Measurements from ENCODE around the gene HGFAC. TPM values are rescaled to one million over a fixed set of nuclear protein-coding genes. Genes with fewer than 3 reads are reported as not detected.
"Not testable (repeated sequence)": the region's sequence is repeated elsewhere in the genome, so short reads cannot be mapped to it uniquely, and the experiment has no call there.

The HGFAC gene
- total RNA-seq, 1 experiment from 2014 or later: 0.53 TPM

DNA sequence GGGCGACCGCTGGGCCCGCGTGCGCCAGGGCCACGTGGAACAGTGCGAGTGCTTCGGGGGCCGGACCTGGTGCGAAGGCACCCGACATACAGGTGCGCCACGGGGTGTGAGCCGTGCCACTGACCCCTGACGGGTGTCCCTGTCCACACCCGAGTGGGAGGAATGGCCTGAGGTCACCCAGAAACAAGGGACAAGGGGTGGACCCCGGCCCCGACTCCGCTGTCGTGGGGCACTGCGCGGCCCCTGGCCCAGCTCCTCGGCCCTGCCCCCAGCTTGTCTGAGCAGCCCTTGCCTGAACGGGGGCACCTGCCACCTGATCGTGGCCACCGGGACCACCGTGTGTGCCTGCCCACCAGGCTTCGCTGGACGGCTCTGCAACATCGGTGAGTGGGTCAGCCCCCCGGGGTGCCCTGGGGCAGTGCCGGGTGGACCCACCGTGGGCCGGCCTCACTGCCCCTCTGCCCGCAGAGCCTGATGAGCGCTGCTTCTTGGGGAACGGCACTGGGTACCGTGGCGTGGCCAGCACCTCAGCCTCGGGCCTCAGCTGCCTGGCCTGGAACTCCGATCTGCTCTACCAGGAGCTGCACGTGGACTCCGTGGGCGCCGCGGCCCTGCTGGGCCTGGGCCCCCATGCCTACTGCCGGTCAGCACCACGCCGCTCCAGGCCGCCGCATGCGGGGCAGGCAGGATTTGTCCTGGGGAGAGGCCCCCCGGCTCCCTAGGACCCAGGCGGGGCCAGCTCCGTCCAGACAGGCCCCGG, 2.8 kb downstream of the HGFAC start:
- Histone ChIP-seq H3K9me3 (no peaks in the 10 kb centered on the region), H3K27me3 (no peaks in the 10 kb centered on the region), H3K4me3 (no peak overlapping the region), H3K36me3 (no peaks in the 10 kb centered on the region)
- no peak for DNase-seq

DNA sequence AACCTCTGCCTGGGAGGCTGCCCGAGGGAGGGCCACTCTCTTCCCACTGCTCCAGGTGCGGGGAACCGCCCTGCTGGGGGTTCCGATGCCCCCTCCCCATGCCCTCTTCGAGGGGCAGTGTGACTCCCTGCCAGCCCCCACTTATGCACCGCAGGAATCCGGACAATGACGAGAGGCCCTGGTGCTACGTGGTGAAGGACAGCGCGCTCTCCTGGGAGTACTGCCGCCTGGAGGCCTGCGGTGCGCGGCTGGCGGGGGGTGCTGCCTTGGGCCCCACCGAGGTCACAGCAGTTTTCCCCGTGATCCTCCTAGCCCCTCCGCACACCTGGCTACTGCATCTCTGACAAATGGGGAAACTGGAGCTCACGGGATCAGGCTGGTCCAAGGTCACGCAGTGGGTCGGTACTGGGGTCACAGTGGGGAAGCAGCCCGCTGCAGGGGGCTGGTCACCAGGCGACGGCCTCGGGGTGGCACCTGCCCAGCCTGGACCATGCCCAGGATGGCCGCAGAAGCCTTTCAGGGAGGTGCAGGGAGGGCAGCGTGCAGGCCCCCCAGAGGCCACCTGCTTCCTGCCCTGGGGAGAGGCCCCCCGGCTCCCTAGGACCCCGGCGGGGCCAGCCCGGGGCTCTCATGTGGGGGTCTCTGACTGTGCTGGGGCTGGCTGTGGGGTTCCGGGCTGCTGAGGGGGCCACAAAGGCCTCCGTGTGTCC, 3.5 kb downstream of the HGFAC start:
- DNase-seq: no peak
- Histone ChIP-seq H3K9me3 (no peaks in the 10 kb centered on the region), H3K27me3 (no peaks in the 10 kb centered on the region)

DNA sequence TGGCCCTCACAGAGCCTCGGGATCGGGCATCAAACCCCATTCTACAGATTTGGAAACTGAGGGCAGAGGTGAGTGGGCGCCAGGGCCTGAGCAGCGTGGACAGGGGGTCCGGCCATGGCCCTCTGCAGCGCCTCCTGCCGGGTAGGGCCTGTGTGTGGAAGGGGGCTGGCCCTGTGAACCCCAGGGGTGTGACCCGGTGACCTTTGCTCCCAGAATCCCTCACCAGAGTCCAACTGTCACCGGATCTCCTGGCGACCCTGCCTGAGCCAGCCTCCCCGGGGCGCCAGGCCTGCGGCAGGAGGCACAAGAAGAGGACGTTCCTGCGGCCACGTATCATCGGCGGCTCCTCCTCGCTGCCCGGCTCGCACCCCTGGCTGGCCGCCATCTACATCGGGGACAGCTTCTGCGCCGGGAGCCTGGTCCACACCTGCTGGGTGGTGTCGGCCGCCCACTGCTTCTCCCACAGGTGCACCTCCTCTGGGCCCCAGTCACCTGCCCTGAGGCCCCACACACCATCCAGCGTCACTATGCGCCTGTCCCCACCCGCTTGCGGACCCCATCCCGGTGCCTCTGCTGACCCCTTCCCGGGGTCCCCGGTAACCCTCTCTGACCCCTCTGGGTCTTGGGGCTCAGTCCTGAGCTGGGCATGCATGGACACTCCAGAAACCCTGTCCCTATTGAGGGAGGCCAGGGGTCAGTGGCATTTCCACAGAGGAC, 4.2 kb downstream of the HGFAC start:
- Histone ChIP-seq H3K36me3 (no peaks in the 10 kb centered on the region), H3K9me3 (no peaks in the 10 kb centered on the region), H3K4me3 (no peak overlapping the region), H3K27me3 (no peaks in the 10 kb centered on the region)
- no peak for DNase-seq

More for the DNA sequence above, 3.5 kb downstream of the HGFAC start:
- no peaks in the 10 kb centered on the region for H3K36me3 ChIP-seq
- no peak overlapping the region for H3K4me3 ChIP-seq

DNA sequence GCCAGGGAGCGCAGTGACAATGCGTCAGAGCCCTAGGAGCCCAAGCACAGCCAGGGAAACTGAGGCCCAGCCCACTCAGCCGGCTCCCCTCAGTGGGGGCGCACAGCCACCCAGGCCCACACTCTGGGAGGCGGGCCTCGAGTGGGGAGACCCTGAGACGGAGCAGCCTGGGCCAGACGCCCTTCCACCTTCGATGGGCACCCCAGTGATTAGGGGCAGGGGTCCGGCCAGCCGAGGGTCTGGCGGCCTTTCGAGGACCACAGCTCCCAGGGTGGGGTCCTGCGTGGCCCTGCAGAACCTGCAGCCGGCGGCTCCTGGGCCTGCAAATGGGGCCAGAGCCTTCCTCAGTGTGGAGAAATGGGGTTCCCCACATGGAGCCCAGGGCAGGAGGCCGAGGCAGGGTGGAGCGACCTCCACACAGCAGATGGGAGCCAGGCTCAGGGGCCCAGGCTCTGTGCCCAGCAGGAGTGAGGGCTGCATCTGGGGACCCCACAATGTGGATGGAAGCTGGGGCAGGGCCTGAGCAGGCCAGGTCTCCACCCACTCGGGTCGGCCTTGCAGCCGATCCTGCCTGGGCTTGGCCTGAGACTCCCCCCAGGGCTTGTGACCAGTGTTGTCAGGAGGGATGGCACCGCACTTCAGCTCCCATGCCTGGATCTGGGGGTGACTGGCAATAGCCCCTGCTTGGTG, 5.0 kb downstream of the HGFAC start:
- no peak for DNase-seq
- H3K9me3 ChIP-seq: no peaks in the 10 kb centered on the region
- H3K4me3 ChIP-seq: no peak overlapping the region
- H3K36me3 ChIP-seq: no peaks in the 10 kb centered on the region
- H3K27me3 ChIP-seq: no peaks in the 10 kb centered on the region

DNA sequence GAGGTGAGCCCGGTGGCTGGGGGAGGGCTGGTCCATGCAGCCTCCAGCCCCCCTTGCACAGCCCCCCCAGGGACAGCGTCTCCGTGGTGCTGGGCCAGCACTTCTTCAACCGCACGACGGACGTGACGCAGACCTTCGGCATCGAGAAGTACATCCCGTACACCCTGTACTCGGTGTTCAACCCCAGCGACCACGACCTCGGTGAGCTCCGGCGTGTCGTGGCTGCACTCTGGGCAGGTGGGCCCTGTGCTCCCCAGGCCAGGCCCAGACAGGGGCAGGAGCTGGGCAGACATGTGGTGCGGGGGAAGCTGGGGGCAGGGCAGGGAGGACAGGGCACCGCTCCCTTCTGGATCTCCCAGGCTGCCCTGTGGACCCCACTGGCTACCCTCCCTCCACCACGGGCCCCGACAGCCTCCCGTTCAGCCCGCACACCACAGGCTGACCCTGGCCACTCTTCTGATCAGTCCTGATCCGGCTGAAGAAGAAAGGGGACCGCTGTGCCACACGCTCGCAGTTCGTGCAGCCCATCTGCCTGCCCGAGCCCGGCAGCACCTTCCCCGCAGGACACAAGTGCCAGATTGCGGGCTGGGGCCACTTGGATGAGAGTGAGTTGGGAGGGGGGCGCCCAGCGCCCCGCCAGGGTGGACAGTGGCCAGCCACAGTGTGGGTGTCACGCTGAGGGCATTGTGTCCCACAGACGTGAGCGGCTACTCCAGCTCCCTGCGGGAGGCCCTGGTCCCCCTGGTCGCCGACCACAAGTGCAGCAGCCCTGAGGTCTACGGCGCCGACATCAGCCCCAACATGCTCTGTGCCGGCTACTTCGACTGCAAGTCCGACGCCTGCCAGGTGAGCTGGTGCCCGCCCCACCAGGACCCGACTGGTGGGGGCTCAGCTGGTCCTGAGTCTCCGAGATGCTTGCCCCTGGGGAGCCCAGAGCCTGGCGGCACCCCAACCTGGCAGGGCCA, 5.9 kb downstream of the HGFAC start:
- Histone ChIP-seq H3K9me3 (no peaks in the 10 kb centered on the region), H3K36me3 (no peaks in the 10 kb centered on the region), H3K27me3 (no peaks in the 10 kb centered on the region), H3K4me3 (no peak overlapping the region)
- DNase-seq: no peak

DNA sequence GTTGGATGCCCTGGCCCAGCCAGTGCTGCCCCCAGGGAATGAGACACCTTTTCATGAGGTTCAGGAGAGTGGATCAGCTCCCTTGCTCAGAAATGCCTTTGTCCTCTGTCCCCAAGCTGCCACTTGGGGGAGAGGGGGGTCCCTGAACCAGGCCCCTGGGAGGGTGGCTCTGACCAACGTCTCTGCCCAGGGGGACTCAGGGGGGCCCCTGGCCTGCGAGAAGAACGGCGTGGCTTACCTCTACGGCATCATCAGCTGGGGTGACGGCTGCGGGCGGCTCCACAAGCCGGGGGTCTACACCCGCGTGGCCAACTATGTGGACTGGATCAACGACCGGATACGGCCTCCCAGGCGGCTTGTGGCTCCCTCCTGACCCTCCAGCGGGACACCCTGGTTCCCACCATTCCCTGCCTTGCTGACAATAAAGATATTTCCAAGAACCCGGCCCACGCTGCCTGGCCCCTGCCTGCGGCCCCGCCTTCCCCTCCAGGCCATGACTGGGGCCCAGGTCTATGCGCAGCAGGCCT, 7.3 kb downstream of the HGFAC start:
- Histone ChIP-seq H3K9me3 (no peaks in the 10 kb centered on the region; the same call in 1 of the 2 replicates), H3K4me3 (no peak overlapping the region), H3K27me3 (no peaks in the 10 kb centered on the region), H3K36me3 (no peaks in the 10 kb centered on the region)
- DNase-seq: no peak

DNA sequence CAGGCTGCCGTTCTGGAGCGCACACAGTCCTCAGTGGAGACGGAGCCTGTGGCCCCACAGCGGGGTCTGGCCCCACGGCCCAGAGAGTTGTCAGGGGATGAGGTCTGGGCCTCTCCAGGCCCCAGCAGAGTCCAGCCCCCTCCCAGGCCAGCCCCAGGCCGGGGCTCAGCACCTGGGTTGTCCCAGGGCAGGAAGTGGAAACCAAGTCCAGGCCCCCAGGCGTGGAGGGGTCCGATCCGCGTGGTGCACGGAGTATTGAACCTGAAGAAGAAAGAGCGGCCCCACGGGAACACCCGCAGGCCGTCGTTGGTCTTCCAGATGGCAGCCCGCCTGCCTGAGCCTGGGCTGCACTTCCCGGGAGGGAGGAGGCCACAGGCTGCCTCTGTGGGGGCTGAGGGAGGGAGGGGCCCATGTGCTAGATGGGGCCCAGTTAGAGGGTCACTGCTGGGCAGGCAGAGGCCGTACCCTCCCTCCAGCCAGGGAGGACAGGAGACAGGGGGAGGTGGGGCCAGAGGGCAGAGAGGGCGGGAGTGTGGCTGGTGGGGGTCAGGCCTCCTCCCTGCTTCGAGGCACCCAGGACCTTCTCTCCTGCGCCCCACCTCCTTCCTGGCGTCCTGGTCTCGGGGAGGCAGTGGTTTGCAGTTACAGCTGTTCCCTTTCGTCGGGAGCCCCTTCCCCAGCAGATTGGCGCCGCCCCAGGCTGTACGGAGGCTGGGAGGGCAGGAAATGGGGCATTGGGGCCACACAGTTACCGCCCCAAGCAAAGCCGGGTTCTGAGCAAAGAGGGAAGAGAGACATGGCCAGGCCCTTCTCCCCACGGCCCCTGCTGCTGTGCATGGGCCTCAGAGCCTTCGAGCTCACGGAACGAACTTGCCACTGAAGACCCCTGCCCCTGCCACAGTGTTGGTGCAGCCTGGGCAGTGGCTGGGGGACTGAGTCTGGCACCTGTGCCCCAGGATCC, 8.1 kb downstream of the HGFAC start:
- Histone ChIP-seq H3K36me3 (no peaks in the 10 kb centered on the region), H3K4me3 (no peak overlapping the region)
- no peak for DNase-seq

DNA sequence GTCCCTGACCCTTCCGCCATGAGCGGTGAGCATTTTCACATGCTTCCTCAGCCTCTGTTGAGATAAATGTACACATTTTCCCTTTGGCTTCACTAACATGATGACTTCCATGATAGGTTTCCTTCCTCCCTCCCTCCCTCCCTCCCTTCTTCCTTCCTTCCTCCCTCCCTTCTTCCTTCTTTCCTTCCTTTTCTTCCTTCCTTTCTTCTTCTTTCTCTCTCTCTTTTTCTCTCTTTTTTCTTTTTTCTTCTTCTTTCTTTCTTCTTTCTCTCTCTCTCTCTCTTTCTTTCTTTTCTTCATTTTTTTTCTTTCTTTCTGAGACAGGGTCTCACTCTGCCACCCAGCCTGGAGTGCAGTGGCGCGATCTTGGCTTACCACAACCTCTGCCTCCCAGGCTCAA, 8.9 kb downstream of the HGFAC start:
- no peaks in the 10 kb centered on the region; the same call in 1 of the 2 replicates for H3K9me3 ChIP-seq
- H3K36me3 ChIP-seq: no peaks in the 10 kb centered on the region
- no peak overlapping the region for H3K4me3 ChIP-seq
- no peak for DNase-seq
- no peaks in the 10 kb centered on the region for H3K27me3 ChIP-seq

More for the DNA sequence above, 8.1 kb downstream of the HGFAC start:
- Histone ChIP-seq H3K9me3 (no peaks in the 10 kb centered on the region; the same call in 1 of the 2 replicates), H3K27me3 (no peaks in the 10 kb centered on the region)

DNA sequence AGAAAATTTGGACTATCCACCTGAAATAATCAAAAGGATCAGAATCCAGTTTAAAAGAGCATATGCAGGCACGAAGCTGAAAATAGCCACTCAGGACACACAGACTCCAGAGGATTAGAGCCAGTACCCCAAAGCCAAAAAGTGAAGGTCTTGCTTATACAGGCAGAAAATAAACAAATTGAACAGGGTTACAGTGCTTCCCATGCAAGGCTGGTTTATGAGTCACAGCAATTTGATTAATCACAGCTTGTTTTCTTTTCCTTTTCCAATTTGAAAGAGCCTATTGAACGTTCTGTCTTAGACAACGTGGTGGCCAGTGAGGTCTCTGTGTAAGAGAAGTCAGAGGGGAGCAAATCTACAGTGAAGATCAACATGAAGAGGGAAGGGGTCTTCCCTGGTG, 10.2 kb downstream of the HGFAC start:
- DNase-seq: peak; percentile 38
- no peaks in the 10 kb centered on the region for H3K27me3 ChIP-seq
- H3K36me3 ChIP-seq: no peaks in the 10 kb centered on the region
- no peaks in the 10 kb centered on the region; the same call in 1 of the 2 replicates for H3K9me3 ChIP-seq
- H3K4me3 ChIP-seq: no peak overlapping the region

DNA sequence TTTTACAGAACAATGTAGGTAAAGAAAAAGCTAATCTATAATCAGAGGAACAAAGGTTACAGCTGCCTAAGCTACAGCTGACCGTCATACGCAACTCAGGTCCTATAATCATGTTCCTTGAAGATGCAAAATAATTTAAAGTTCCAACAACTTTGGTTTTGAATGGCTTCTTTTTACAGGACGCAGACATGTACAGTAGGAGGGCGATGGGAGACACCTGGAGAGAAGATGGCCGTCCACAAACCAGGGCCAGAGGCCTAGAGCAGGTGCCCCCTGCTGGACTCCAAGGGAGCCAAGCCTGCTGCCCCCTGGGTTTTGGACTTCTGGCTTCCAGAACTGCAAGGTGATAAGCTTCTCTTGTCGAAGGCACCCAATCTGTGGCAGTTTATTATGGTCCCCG, 10.6 kb downstream of the HGFAC start:
- no peaks in the 10 kb centered on the region; the same call in 1 of the 2 replicates for H3K9me3 ChIP-seq
- H3K36me3 ChIP-seq: no peaks in the 10 kb centered on the region
- no peak for DNase-seq
- no peak overlapping the region for H3K4me3 ChIP-seq
- H3K27me3 ChIP-seq: no peaks in the 10 kb centered on the region

DNA sequence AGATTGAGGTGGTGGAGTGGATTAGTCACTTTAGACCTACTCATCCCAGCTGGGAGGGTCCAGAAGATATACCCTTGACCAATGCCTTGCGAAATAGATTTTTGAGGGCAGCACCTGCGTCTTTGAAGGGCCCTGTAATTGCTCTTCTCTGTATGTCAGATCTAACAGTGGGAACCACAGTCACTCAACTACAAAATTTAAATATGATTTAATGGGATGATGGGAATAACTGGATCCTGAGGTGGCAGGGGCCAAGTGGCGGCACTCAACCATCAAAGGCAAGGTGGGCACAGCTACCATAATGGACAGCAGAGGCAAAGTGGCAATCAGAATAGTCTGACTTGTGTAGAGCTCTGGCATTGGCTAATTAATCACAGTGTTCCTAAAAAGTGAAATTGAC, 13.8 kb downstream of the HGFAC start:
- DNase-seq, H3K36me3 ChIP-seq, H3K27me3 ChIP-seq, H3K4me3 ChIP-seq, H3K9me3 ChIP-seq: not testable (repeated sequence)

DNA sequence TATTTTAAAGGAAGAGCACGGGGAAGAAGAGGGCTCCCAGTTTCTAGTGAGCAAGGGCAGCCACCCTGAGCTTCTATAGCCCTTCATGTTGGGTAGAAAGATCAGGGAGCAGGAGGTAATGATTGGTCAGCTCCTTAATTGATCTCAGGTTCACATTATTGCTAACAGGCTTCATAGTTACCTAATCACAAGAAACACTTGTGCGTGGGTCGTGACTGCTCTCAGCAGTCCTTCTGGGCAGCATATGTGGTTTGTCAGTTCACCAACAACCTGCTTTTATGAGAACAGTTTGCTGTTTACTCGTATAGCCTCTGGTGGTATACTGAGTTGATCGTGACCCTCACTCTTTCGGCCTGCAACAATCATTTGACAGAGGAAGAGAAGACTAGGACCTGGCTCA, 16.6 kb downstream of the HGFAC start:
- Histone ChIP-seq H3K36me3 (no peaks in the 10 kb centered on the region), H3K9me3 (no peaks in the 10 kb centered on the region; the same call in 1 of the 2 replicates), H3K27me3 (no peaks in the 10 kb centered on the region), H3K4me3 (no peak overlapping the region)
- DNase-seq: no peak

DNA sequence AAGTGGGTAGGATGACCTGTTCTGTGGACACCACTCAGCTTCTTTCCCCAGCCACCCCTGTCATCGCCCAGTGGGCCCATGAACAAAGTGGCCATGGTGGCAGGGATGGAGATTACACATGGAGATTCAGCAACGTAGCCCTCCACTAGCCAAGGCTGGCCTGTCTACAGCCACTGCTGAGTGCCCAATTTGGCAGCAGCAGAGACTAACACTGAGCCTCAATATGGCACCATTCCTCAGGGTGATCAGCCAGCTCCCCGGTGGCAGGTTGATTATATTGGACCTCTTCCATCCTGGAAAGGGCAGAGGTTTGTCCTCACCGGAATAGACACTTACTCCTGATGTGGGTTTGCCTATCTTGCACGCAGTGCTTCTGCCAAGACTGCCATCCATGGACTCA, 17.4 kb downstream of the HGFAC start:
- not testable (repeated sequence) for H3K36me3 ChIP-seq, H3K27me3 ChIP-seq, H3K4me3 ChIP-seq, DNase-seq, H3K9me3 ChIP-seq

DNA sequence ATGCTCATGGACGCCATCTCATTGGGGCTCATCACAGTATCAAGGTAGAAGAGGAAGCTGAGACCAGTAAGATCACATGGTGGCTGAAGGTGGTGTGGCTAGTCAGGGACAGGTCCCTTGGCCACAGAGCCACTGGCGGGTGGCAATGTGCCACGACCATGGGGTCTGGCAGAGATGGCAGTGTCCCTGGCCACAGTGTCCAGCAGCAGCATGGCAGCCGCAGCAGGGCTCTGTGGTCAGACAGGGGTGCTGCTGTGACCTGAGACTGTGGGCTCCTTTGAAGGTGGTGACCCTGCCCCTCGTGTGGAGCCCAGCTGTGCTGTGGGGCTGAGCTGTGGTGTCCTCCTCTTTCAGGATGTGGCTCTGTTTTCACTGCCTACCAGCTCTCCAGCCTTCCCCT, 19.2 kb downstream of the HGFAC start:
- no peaks in the 10 kb centered on the region for H3K9me3 ChIP-seq

More for the DNA sequence above, 19.2 kb downstream of the HGFAC start:
- no peak for DNase-seq
- no peaks in the 10 kb centered on the region for H3K27me3 ChIP-seq
- H3K36me3 ChIP-seq: no peaks in the 10 kb centered on the region
- H3K4me3 ChIP-seq: no peak overlapping the region

All from MG63 (cell line).